K562 (cell line): ENCODE measurements around the gene SLC22A23. TPM values are rescaled to one million over a fixed set of nuclear protein-coding genes. Genes with fewer than 3 reads are reported as not detected.

ENCODE experiments used
- ATAC-seq: fragments of 200-7000 bp; cut with Tn5 transposase; 3 replicates; pipeline ENCODE4 v1.9.1; 2020; ENCODE audit warnings: moderate library complexity
- BruUV-seq: library from RNA; stranded (reverse); fragments of 400-500 nt; replicated peaks from 2 replicates; lab custom pipeline; 2021; lab: Mats Ljungman, UMichigan
- CTCF ChIA-PET: fragments of 300-600 bp; formaldehyde crosslinking; extraction: SDS; loops from one replicate; lab custom pipeline; 2021; ENCODE audit warnings: low intra/inter-chr PET ratio; lab: Yijun Ruan, JAX
- POLR2A ChIA-PET: fragments of 300-600, 350-650 bp; sonication (Branson Sonifier 250); formaldehyde crosslinking; extraction: SDS; loops from one replicate; lab custom pipeline; 2021; ENCODE audit warnings: antibody characterized with exemption, inconsistent platforms; lab: Yijun Ruan, JAX
- DNase-seq, 4 experiments: peaks; one replicate each; pipeline versions ENCODE4 v3.0.0 to v3.0.0-alpha.2; 2011 to 2018; ENCODE audit warnings: low spot score in 3 of 4, mixed read lengths in 3 of 4; ENCODE audit errors: extremely low read depth in 1 of 4
- FAIRE-seq: peaks from 2 replicates; lab custom pipeline; 2011; peaks lifted over from hg19 to GRCh38; lab: Jason Lieb, UNC
- H2AFZ ChIP-seq: 2 replicates; pipeline ENCODE4 v1.6.0; 2011; ENCODE audit warnings: low read depth, low read length, control low read depth, inconsistent platforms
- H3K27ac ChIP-seq: fragments of 200-600 bp; 3 replicates; pipeline ENCODE4 v1.8.0; 2011; ENCODE audit warnings: low read depth, mild to moderate bottlenecking, control low read depth, inconsistent platforms, low read length, moderate library complexity, mixed read lengths; ENCODE audit errors: extremely low read depth
- H3K27me3 ChIP-seq, 2 experiments: fragments of 300-600 bp in 1 of 2; 2 replicates in 1 of 2; 3 replicates in 1 of 2; pipeline versions ENCODE4 v1.6.0 to v1.8.0; 2011; ENCODE audit warnings: inconsistent platforms in 2 of 2, low read length in 2 of 2, mild to moderate bottlenecking in 1 of 2, mixed read lengths in 1 of 2, moderate library complexity in 1 of 2; ENCODE audit not compliant: control insufficient read depth in 2 of 2, insufficient read depth in 2 of 2
- H3K36me3 ChIP-seq: fragments of 300-600 bp; 3 replicates; pipeline ENCODE4 v1.8.0; 2011; ENCODE audit warnings: mild to moderate bottlenecking, low read length, inconsistent platforms; ENCODE audit not compliant: control insufficient read depth, insufficient read depth
- H3K4me1 ChIP-seq, 2 experiments: fragments of 200-600 bp in 1 of 2; replicated peaks in 1 of 2; 2 replicates in 1 of 2; 3 replicates in 1 of 2; pipeline versions ENCODE4 v1.5.1 to v1.8.0; 2011; ENCODE audit warnings: inconsistent platforms in 2 of 2, low read length in 2 of 2, mild to moderate bottlenecking in 1 of 2, mixed read lengths in 1 of 2, moderate library complexity in 1 of 2; ENCODE audit not compliant: control insufficient read depth in 2 of 2, insufficient read depth in 2 of 2
- H3K4me2 ChIP-seq: 2 replicates; pipeline ENCODE4 v1.6.1; 2011; ENCODE audit warnings: low read length, control low read depth, inconsistent platforms, mixed read lengths; ENCODE audit not compliant: insufficient read depth
- H3K4me3 ChIP-seq: fragments of 200-600 bp; sonication (generic), shearing (Covaris generic); 2 replicates; pipeline ENCODE4 v1.5.1; 2016; ENCODE audit warnings: control low read depth, inconsistent platforms
- H3K79me2 ChIP-seq: fragments of 200-600 bp; 3 replicates; pipeline ENCODE4 v1.8.0; 2011; ENCODE audit warnings: low read length, inconsistent platforms; ENCODE audit not compliant: control insufficient read depth, insufficient read depth
- H3K9ac ChIP-seq, 2 experiments: 2 replicates each; pipeline versions ENCODE4 v1.6.0 to v1.6.1; 2011; ENCODE audit warnings: low read depth in 2 of 2, low read length in 2 of 2, control low read depth in 1 of 2, inconsistent platforms in 1 of 2, mild to moderate bottlenecking in 1 of 2, mixed read lengths in 1 of 2; ENCODE audit not compliant: insufficient read depth in 1 of 2
- H3K9me1 ChIP-seq: one replicate; pipeline ENCODE4 v1.6.0; 2011; ENCODE audit warnings: inconsistent platforms, mild to moderate bottlenecking, low read length, moderate library complexity; ENCODE audit not compliant: control insufficient read depth, insufficient read depth
- H3K9me3 ChIP-seq: replicated peaks from 2 replicates; pipeline ENCODE4 v1.5.1; 2011; ENCODE audit warnings: low read depth, low read length, inconsistent platforms; ENCODE audit not compliant: control insufficient read depth, insufficient read depth
- H4K20me1 ChIP-seq: replicated peaks from 2 replicates; pipeline ENCODE4 v1.6.1; 2011; ENCODE audit warnings: low read length, inconsistent platforms, mixed read lengths; ENCODE audit not compliant: control insufficient read depth, insufficient read depth
- CBX8 ChIP-seq: fragments of 200-600 bp; sonication (generic); IDR thresholded peaks from 2 replicates; pipeline ENCODE4 v1.6.1; 2012; ENCODE audit warnings: borderline replicate concordance, mixed run types, low read depth, mild to moderate bottlenecking, moderate library complexity, mixed read lengths, low read length, control low read depth, inconsistent platforms; ENCODE audit not compliant: poor library complexity, severe bottlenecking; ENCODE audit errors: extremely low read depth
- FOXK1 ChIP-seq: sonication (generic); formaldehyde crosslinking; IDR thresholded peaks from 2 replicates; pipeline ENCODE4 v1.8.0; 2022; ENCODE audit warnings: missing genetic modification reagents, mild to moderate bottlenecking, borderline replicate concordance
- HLTF ChIP-seq: fragments of 450-650 bp; IDR thresholded peaks from 2 replicates; pipeline ENCODE4 v1.6.1; 2016
- HMBOX1 ChIP-seq: sonication (generic); IDR thresholded peaks from 2 replicates; pipeline ENCODE4 v1.6.1; 2016
- HNRNPUL1 ChIP-seq: fragments of 200-400 bp; formaldehyde crosslinking; IDR thresholded peaks from 2 replicates; pipeline ENCODE4 v1.6.1; 2017; ENCODE audit warnings: low read length
- KDM1A ChIP-seq, 2 experiments: fragments of 450-650 bp; IDR thresholded peaks; 2 replicates each; pipeline ENCODE4 v1.6.1; 2016; ENCODE audit warnings: mild to moderate bottlenecking in 2 of 2
- KLF10 ChIP-seq: fragments of 250-450 bp; sonication (Bioruptor Pico); IDR thresholded peaks from 2 replicates; pipeline ENCODE4 v1.6.1; 2021; ENCODE audit warnings: matching md5 sums
- MTA3 ChIP-seq: fragments of 450-650 bp; formaldehyde crosslinking; IDR thresholded peaks from 2 replicates; pipeline ENCODE4 v1.6.1; 2017; ENCODE audit warnings: mild to moderate bottlenecking, borderline replicate concordance
- NELFE ChIP-seq: IDR thresholded peaks from 2 replicates; pipeline ENCODE4 v1.6.1; 2011; ENCODE audit warnings: mild to moderate bottlenecking; ENCODE audit not compliant: insufficient read depth, insufficient read length
- PTTG1 ChIP-seq: fragments of 450-650 bp; IDR thresholded peaks from 2 replicates; pipeline ENCODE4 v1.6.1; 2016; ENCODE audit warnings: low read depth, mild to moderate bottlenecking, missing genetic modification characterization, missing compliant biosample characterization
- PURB ChIP-seq: sonication (generic); formaldehyde crosslinking; IDR thresholded peaks from 2 replicates; pipeline ENCODE4 v1.9.0; 2021; ENCODE audit warnings: low read depth, mild to moderate bottlenecking, missing genetic modification reagents
- RBM25 ChIP-seq: fragments of 200-400 bp; formaldehyde crosslinking; IDR thresholded peaks from 2 replicates; pipeline ENCODE4 v1.6.1; 2018; ENCODE audit warnings: low read length, low read depth, moderate library complexity; ENCODE audit not compliant: severe bottlenecking
- SUPT5H ChIP-seq: fragments of 450-650 bp; IDR thresholded peaks from 2 replicates; pipeline ENCODE4 v1.6.1; 2016
- ZBTB34 ChIP-seq: fragments of 250-450 bp; sonication (Bioruptor Pico); IDR thresholded peaks from 2 replicates; pipeline ENCODE4 v1.8.0; 2021; ENCODE audit warnings: mild to moderate bottlenecking, moderate library complexity
- ZKSCAN3 ChIP-seq: fragments of 250-450 bp; sonication (Bioruptor Pico); IDR thresholded peaks from 2 replicates; pipeline ENCODE4 v1.4.0; 2020
- ZNF140 ChIP-seq: fragments of 250-450 bp; sonication (Bioruptor Pico); IDR thresholded peaks from 2 replicates; pipeline ENCODE4 v1.8.0; 2021; ENCODE audit warnings: moderate library complexity, mild to moderate bottlenecking, inconsistent platforms
- ZNF282 ChIP-seq: sonication (generic); formaldehyde crosslinking; IDR thresholded peaks from 2 replicates; pipeline ENCODE4 v1.8.1; 2023; ENCODE audit warnings: missing genetic modification reagents
- ZNF699 ChIP-seq: fragments of 250-450 bp; sonication (Bioruptor Pico); IDR thresholded peaks from 2 replicates; pipeline ENCODE4 v1.8.0; 2021; ENCODE audit warnings: mild to moderate bottlenecking, moderate library complexity; ENCODE audit not compliant: insufficient replicate concordance
- ZNF766 ChIP-seq: fragments of 200-800 bp; sonication (Bioruptor generic); conservative IDR thresholded peaks from 2 replicates; pipeline ENCODE4 v1.6.1; 2016; ENCODE audit warnings: missing genetic modification characterization, missing compliant biosample characterization
- WGBS: fragments of 100-300 bp; shearing (Covaris generic); methylation state at CpG from one replicate; pipeline ENCODE4 v1.1.6; 2016; ENCODE audit warnings: low coverage, mixed read lengths; ENCODE audit not compliant: insufficient coverage; ENCODE audit errors: missing lambda C conversion rate; 5-methylcytosine and 5-hydroxymethylcytosine counted together
- in situ Hi-C: fragments of 300-500 bp; cut with MboI; formaldehyde crosslinking; loops from 4 replicates; pipeline ENCODE4 v1.15.0; 2018; ENCODE audit warnings: inconsistent platforms, mixed read lengths
- intact Hi-C: fragments of 100-400 bp; cut with micrococcal nuclease; formaldehyde crosslinking; loops from 2 replicates; pipeline ENCODE4 v1.14.2; 2022
- polyA plus RNA-seq, 8 experiments: library from polyadenylated mRNA; depleted of rRNA in 4 of 8; stranded (reverse) in 5 of 8; unstranded in 3 of 8; fragments of >200 nt; fragmentation: Nextera tagmentation in 2 of 8; fragmentation: Illumina TruSeq in 1 of 8; extraction: Ambion mirVana in 2 of 8; extraction: Trizol in 1 of 8; gene quantifications; 2 replicates each; pipeline versions ENCODE4 v1.2.1 to v1.2.3, GENCODE V29; 2011 to 2014; ENCODE audit warnings: inconsistent platforms in 1 of 8, missing spikeins in 1 of 8
- total RNA-seq, 7 experiments: library from RNA; depleted of rRNA in 6 of 7; stranded (reverse); fragments of >200 nt in 6 of 7; fragmentation: Illumina TruSeq in 2 of 7; extraction: Trizol in 2 of 7; gene quantifications; 2 replicates each; pipeline versions ENCODE4 v1.2.1 to v1.2.3, GENCODE V29; 2011 to 2021; ENCODE audit warnings: low replicate concordance in 1 of 7
- TF ChIP-seq, protein P1 (sequence below), 3 experiments: fragments of 200-800 bp in 1 of 3; sonication (Bioruptor generic) in 1 of 3; sonication (generic) in 1 of 3; formaldehyde crosslinking in 1 of 3; IDR thresholded peaks; 2 replicates each; pipeline versions ENCODE4 v1.6.1 to v1.8.0; 2016 to 2022; ENCODE audit warnings: mild to moderate bottlenecking in 2 of 3, missing compliant biosample characterization in 2 of 3, missing genetic modification characterization in 2 of 3, missing genetic modification reagents in 1 of 3

Gene SLC22A23
- total and polyA plus RNA-seq, 9 of the 15 experiments (the other 6 are each of a cell fraction or from before 2014, with no cell fraction given), result 0.30 to 8.7 (median 2.5) TPM

GRCh38 chr6:3322366-3322890, 134.4 kb downstream of the SLC22A23 start:
- Histone ChIP-seq H3K9ac (no peak overlapping the region), H3K4me3 (no peak overlapping the region), H3K4me2 (no peak overlapping the region), H3K4me1 (peaks cover 21 to 26% of the 10 kb centered on the region in 2 experiments), H3K79me2 (no peaks in the 10 kb centered on the region), H3K27me3 (no peaks in the 10 kb centered on the region), H3K9me3 (no peaks in the 10 kb centered on the region), H3K27ac (no peak overlapping the region), H4K20me1 (no peaks in the 10 kb centered on the region; the same call in 1 of the 2 replicates), H3K36me3 (no peaks in the 10 kb centered on the region), H3K9me1 (no peaks in the 10 kb centered on the region), H2AFZ (no peak overlapping the region)
- intact Hi-C loops, result no loop called here
- FAIRE-seq (no peak), DNase-seq (no peak), ATAC-seq (no peak)
- in situ Hi-C loops, result no loop called here
- 74% methylated on average over 14 of the region's 14 CpGs for WGBS
- TF ChIP-seq ZNF140, result no peak
- no peak for TF ChIP-seq ZBTB34 (CRISPR knock-in tag)
- TF ChIP-seq ZNF282 (CRISPR knock-in tag), result no peak
- no peak for TF ChIP-seq MTA3
- TF ChIP-seq, protein P1, sequence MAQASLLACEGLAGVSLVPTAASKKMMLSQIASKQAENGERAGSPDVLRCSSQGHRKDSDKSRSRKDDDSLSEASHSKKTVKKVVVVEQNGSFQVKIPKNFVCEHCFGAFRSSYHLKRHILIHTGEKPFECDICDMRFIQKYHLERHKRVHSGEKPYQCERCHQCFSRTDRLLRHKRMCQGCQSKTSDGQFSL (CRISPR knock-in tag; IDR thresholded peaks at IDR 0.05), result no peak
- TF ChIP-seq, protein P1 (tag; IDR thresholded peaks at IDR 0.05), result no peak
- TF ChIP-seq ZNF766 (CRISPR knock-in tag), result no peak
- TF ChIP-seq PURB (CRISPR knock-in tag), result no peak
- TF ChIP-seq ZNF699 (CRISPR knock-in tag), result no peak
- TF ChIP-seq HLTF, result no peak
- no peak for TF ChIP-seq RBM25
- no peak for TF ChIP-seq KLF10 (CRISPR knock-in tag)
- TF ChIP-seq SUPT5H, result no peak
- no peak for TF ChIP-seq KDM1A (IDR thresholded peaks at IDR 0.05)
- TF ChIP-seq FOXK1, result no peak
- TF ChIP-seq PTTG1 (tag), result no peak
- TF ChIP-seq CBX8, result no peak
- no peak for TF ChIP-seq HNRNPUL1
- TF ChIP-seq HMBOX1, result no peak
- TF ChIP-seq ZKSCAN3 (CRISPR knock-in tag), result no peak
- TF ChIP-seq NELFE, result no peak
- CTCF ChIA-PET, result no interaction called here
- no TSS peak for BruUV-seq
- POLR2A ChIA-PET, result interaction anchor here (0.6 to 1.2 kb wide), 5 partner anchors 10 to 254 kb away, joined by 3 to 4 read pairs (median 3); no protein-coding TSS in a partner anchor
